ENCODE measurements around the gene FAAH.

- TF ChIP-seq CTCF (IDR thresholded peaks at IDR 0.05) (no peak), POLR2A (IDR thresholded peaks at IDR 0.05) (no peak)
Observed at GRCh38 chr1:46445773-46446256, 51.7 kb downstream of the FAAH start.
